GM20431 (cell line): ENCODE data around the gene CD58.
"Not testable (repeated sequence)": the region's sequence is repeated elsewhere in the genome, so short reads cannot be mapped to it uniquely, and the experiment has no call there.

ENCODE experiments used
- in situ Hi-C: fragments of 300-500 bp; cut with MseI, MboI; formaldehyde crosslinking; loops from one replicate; pipeline ENCODE4 v1.15.0; 2020; ENCODE audit warnings: low sequenced_read_pairs; ENCODE audit not compliant: unreplicated experiment

The CD58 gene

GRCh38 chr1:116593977-116594376, 23.2 kb upstream of the CD58 start:
- in situ Hi-C loops = not testable (repeated sequence)

GRCh38 chr1:116593401-116593800, 22.6 kb upstream of the CD58 start:
- in situ Hi-C loops = not testable (repeated sequence)

GRCh38 chr1:116591951-116592605, 21.3 kb upstream of the CD58 start:
- in situ Hi-C loops = not testable (repeated sequence)

- in situ Hi-C loops = not testable (repeated sequence)
These were observed 20.5 kb upstream of the CD58 start for GRCh38 chr1:116591006-116591950.

- in situ Hi-C loops = not testable (repeated sequence)
These were observed 19.7 kb upstream of the CD58 start for GRCh38 chr1:116590359-116591005.

DNA sequence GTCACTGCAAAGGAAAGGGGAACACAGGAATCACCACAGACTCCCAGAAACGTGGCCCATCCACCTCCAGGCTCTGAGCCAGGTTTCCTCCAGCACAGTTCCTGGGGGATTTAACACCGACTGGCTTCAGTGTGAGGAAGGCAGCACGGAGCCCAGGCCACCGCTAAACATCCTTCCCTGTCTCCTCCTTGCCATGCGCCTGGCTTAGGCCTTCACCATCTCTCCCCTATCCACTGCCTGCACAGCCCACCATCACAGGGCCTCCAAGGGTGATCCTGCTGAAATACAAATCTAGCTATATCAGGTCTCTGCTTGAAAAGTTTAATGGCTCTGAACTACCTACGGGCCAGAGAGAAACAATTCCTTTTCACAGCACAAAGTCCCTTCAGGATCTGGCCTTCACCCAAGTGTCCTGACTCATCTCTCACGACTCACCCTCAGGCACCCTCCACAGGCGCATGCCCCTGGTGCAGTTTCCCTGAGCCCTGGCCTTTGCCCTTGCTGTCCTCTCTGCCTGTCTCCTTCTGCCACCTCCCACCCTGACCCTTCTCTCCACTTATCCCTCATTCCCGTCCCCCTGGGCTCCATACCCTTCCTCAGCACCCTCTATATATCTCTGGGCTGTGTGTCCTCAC, 18.4 kb upstream of the CD58 start:
- in situ Hi-C loops = not testable (repeated sequence)

- in situ Hi-C loops = no loop called here
These were observed 16.8 kb upstream of the CD58 start for GRCh38 chr1:116587501-116588227.

GRCh38 chr1:116586741-116587143, 15.9 kb upstream of the CD58 start:
- in situ Hi-C loops = no loop called here

- in situ Hi-C loops = no loop called here
These were observed 15.1 kb upstream of the CD58 start for GRCh38 chr1:116585886-116586285.

GRCh38 chr1:116581323-116581885, 10.6 kb upstream of the CD58 start:
- in situ Hi-C loops = no loop called here

DNA sequence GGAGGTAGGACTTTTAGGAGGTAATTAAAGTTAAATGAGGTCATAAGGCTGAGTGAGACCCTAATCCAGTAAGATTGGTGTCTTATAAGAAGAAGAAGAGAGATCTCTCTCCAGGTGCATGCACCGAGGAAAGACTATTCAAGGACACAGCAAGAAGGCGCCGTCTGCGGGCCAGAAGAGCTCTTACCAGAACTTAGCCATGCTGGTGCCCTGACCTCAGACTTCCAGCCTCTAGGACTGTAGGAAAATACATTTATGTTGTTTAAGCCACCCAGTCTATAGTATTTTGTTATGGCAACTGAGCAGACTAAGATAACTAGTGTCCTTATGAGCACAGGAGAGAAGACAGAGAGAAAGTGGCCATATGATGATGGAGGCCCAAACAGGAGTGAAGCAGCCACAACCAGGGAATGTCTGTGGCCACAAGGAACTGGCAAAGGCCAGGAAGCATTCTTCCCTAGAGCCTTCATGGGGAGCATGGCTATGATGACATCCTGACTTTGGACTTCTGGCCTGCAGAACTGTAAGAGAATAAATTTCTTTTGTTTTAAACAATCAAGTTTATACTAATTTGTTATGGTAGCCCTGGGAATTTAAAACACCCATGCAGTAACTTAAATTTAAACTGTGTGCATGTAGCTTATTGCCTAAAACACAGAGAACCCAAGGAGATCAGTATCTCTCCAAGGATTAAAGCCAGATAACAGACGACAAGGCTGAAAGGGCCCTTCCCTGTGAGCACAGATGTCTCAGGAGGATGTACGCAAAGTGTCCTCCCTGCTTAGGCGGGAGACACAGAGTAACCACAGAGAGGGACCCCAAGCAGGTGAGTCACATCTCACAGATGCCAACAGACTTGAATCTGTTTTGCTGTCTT, 9.9 kb upstream of the CD58 start:
- in situ Hi-C loops = no loop called here

- in situ Hi-C loops = loop anchor here (10.0 kb wide), 1 partner anchor 95 kb away; no protein-coding TSS in a partner anchor
These were observed 8.5 kb upstream of the CD58 start for GRCh38 chr1:116579259-116579875.

DNA sequence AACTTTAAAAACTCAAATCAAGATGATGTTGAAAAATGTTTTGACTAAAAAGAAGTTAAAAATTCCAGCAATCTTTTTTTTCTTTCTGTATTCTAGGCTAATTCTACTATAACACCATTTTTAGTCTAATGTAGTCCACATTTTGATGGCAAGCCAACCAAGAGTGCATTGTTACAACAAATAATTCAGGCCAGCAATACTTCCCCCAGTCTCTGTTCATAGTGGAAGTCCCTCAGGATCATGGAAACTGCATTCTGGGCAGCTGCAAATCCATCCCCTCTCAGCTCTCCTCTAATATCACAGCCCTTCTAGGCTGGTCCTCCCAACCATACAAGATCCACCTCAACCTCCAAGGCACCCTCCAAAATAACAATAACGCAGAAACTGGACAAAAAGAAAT, 7.8 kb upstream of the CD58 start:
- in situ Hi-C loops = loop anchor here (10.0 kb wide), 1 partner anchor 96 kb away; no protein-coding TSS in a partner anchor

GRCh38 chr1:116577759-116578314, 7.0 kb upstream of the CD58 start:
- in situ Hi-C loops = loop anchor here (10.0 kb wide), 1 partner anchor 97 kb away; no protein-coding TSS in a partner anchor

- in situ Hi-C loops = loop anchor here (10.0 kb wide), 1 partner anchor 100 kb away; no protein-coding TSS in a partner anchor
These were observed 3.9 kb upstream of the CD58 start for GRCh38 chr1:116574581-116575291.

DNA sequence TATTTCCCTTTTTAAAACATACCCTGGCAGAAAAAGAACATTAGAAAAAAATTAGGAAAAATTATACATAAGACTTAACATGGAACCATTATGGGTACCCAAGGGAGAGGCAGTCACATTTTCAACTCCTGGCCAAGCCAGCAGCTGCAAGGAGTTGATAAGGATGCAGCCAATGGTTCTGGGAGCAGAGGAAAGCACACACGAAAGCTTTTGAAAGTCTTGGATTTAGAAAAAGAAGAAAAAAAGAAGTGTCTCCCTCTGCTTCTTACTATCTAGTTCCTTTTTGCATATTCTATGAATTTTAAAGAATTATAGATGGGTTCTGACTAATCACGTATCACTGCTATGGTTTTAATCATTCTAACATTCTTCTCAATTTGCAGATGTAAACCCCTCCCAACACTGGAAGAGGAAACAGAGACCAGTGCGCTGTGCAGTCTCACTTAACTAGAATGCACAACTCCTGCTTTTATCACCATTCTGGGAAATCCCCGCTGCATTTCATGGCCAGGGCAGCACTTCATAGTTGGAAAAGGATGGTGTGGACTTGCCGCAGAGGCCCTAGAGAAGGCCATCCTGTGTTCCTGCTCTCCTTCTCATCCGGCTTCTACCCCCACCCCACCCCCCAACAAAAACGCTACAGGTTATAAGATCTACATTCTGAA, 2.7 kb upstream of the CD58 start:
- in situ Hi-C loops = loop anchor here (10.0 kb wide), 1 partner anchor 101 kb away; no protein-coding TSS in a partner anchor
